Mammary epithelial cell (primary cell): Measurements from ENCODE around the gene HNF4A.

Experiments
- EZH2 ChIP-seq: IDR thresholded peaks from 2 replicates; pipeline ENCODE4 v1.6.1; 2012; ENCODE audit warnings: low read length, inconsistent platforms, borderline replicate concordance
- TF ChIP-seq, protein P1 (sequence below), 2 donors: IDR thresholded peaks in 1 of 2; conservative IDR thresholded peaks in 1 of 2; 2 replicates each; pipeline ENCODE4 v1.5.1; 2011 to 2012; ENCODE audit warnings: inconsistent platforms in 2 of 2, low read length in 2 of 2, mild to moderate bottlenecking in 2 of 2, control low read depth in 1 of 2, low read depth in 1 of 2; ENCODE audit not compliant: insufficient read depth in 1 of 2; ENCODE audit errors: extremely low read depth in 1 of 2

DNA sequence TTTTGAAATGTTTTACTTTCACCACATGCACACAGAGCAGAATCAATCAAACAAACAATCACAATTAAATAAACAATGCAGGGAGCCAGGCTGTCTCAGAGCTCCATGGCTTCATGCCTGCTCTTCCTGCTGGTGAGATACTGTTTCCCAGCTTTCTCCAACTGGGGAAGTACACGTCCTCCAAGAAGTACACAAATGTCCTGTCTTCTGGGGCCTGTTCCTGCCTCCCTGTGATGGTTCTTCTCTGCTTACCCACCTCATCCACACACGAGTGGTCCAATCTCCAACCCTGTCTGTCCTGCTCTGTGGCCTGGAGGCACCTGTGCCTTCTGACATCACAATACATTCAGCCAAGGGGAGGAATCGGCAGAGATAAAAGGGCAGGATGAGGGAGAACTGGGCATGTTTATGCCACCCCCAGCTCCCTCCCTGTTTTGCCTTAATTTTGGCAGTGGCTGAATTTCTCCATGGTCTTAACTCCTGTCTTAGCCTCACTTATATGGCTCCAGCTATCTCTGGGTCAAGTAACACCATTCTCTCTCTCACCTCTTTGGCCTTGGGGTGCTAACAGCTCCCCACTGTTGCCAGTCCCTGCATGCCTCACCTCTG, 94.9 kb downstream of the HNF4A start:
- TF ChIP-seq, protein P1, sequence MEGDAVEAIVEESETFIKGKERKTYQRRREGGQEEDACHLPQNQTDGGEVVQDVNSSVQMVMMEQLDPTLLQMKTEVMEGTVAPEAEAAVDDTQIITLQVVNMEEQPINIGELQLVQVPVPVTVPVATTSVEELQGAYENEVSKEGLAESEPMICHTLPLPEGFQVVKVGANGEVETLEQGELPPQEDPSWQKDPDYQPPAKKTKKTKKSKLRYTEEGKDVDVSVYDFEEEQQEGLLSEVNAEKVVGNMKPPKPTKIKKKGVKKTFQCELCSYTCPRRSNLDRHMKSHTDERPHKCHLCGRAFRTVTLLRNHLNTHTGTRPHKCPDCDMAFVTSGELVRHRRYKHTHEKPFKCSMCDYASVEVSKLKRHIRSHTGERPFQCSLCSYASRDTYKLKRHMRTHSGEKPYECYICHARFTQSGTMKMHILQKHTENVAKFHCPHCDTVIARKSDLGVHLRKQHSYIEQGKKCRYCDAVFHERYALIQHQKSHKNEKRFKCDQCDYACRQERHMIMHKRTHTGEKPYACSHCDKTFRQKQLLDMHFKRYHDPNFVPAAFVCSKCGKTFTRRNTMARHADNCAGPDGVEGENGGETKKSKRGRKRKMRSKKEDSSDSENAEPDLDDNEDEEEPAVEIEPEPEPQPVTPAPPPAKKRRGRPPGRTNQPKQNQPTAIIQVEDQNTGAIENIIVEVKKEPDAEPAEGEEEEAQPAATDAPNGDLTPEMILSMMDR (conservative IDR thresholded peaks at IDR 0.05 in 1 of 2, IDR thresholded peaks at IDR 0.05 in 1 of 2; ENCODE audit: extremely low read depth in 1 of 2, insufficient read depth in 1 of 2, low read depth in 1 of 2, low read length in 2 of 2), result no peak
- TF ChIP-seq EZH2, result no peak
